DMS53 treated with DMSO at 0.1 percent for 48 hours (cell line): ENCODE data around the gene MYD88.
A peak's percentile ranks its signal among the peaks of the same experiment; 100 is the strongest.
"Not testable (repeated sequence)": the region's sequence is repeated elsewhere in the genome, so short reads cannot be mapped to it uniquely, and the experiment has no call there.

Source experiments
- DNase-seq: peaks from one replicate; lab custom pipeline; 2025; ENCODE audit not compliant: unreplicated experiment; lab: John Stamatoyannopoulos, UW

MYD88 gene

GRCh38 chr3:38125305-38126120 is 12.9 kb upstream of the MYD88 start:
- no peak for DNase-seq

- DNase-seq: no peak
Measured at GRCh38 chr3:38126121-38126892, 12.2 kb upstream of the MYD88 start.

GRCh38 chr3:38127611-38128302 is 10.7 kb upstream of the MYD88 start:
- no peak for DNase-seq

- DNase-seq: no peak
Measured at GRCh38 chr3:38128303-38128655, 10.2 kb upstream of the MYD88 start.

- DNase-seq: no peak
Measured at GRCh38 chr3:38129058-38129457, 9.4 kb upstream of the MYD88 start.

GRCh38 chr3:38130631-38131065 is 7.8 kb upstream of the MYD88 start:
- DNase-seq: no peak

GRCh38 chr3:38131621-38132369 is 6.7 kb upstream of the MYD88 start:
- DNase-seq: no peak

- no peak for DNase-seq
Measured at GRCh38 chr3:38133209-38133556, 5.3 kb upstream of the MYD88 start.

GRCh38 chr3:38133557-38134405 is 4.7 kb upstream of the MYD88 start:
- no peak for DNase-seq

- DNase-seq: not testable (repeated sequence)
Measured at GRCh38 chr3:38134517-38135143, 3.8 kb upstream of the MYD88 start.

GRCh38 chr3:38135621-38136277 is 2.7 kb upstream of the MYD88 start:
- not testable (repeated sequence) for DNase-seq

- no peak for DNase-seq
Measured at GRCh38 chr3:38136393-38136776, 2.1 kb upstream of the MYD88 start.

- peak; percentile 76 for DNase-seq
Measured at GRCh38 chr3:38136777-38137614, 1.5 kb upstream of the MYD88 start, which contains the start of gene ACAA1. Gene ACAA1 (minus strand): TSS chr3:38137127. CDS start chr3:38137035, 92 bp downstream.

GRCh38 chr3:38137615-38138348 is 679 bp upstream of the MYD88 start:
- DNase-seq: no peak

- DNase-seq: no peak
Measured at GRCh38 chr3:38139191-38139590, 730 bp downstream of the MYD88 start.

GRCh38 chr3:38139652-38140051 is 1.2 kb downstream of the MYD88 start:
- no peak for DNase-seq

- DNase-seq: no peak
Measured at GRCh38 chr3:38140326-38141172, 2.1 kb downstream of the MYD88 start.
